ENCODE results near the gene CNNM1. TPM values are rescaled to one million over a fixed set of nuclear protein-coding genes. Genes with fewer than 3 reads are reported as not detected.

CNNM1 gene
- total RNA-seq (1 to 10 TPM in 4 of 9 donors, under 1 TPM in 4, not detected in 1; 0.07 to 1.6 (median 0.72) TPM), polyA plus RNA-seq (1 to 10 TPM in 2 of 3 donors, under 1 TPM in 1; 0.71 to 2.0 (median 1.8) TPM)
- long read RNA-seq, donor 1: 0 reads
- long read RNA-seq, donor 2: 0 reads
- long read RNA-seq, donor 3: 0 reads
- long read RNA-seq, donor 4: 0 reads
- long read RNA-seq, donor 5, full-length matches to known transcripts: 2 of 2 reads
- long read RNA-seq, donor 5, partial matches to known transcripts: 0 of 2 reads
- long read RNA-seq, donor 5, other reads (novel, unspliced or antisense): 0 of 2 reads
- long read RNA-seq, donor 6: 0 reads
- long read RNA-seq, donor 7: 0 reads
- long read RNA-seq, donor 8: 0 reads
- long read RNA-seq, donor 9: 0 reads
- long read RNA-seq, donor 10: 0 reads

DNA sequence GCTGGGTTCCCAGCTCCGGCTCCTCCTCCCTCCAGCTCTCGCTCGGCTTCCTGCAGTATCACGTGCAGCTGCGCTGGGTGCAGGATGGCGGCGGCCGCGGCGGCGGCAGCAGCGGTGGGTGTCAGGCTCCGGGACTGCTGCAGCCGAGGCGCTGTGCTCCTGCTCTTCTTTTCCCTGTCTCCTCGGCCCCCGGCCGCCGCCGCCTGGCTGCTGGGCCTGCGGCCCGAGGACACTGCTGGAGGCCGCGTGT lies at the start of gene CNNM1:
Gene CNNM1, plus strand, starts transcription at position 53 of the 250 bp plus-strand sequence. Its CDS starts 32 bp downstream, at position 85.
- DNase-seq: peak in 6 of 7 donors; percentile 3 to 61 (median 23)

DNA sequence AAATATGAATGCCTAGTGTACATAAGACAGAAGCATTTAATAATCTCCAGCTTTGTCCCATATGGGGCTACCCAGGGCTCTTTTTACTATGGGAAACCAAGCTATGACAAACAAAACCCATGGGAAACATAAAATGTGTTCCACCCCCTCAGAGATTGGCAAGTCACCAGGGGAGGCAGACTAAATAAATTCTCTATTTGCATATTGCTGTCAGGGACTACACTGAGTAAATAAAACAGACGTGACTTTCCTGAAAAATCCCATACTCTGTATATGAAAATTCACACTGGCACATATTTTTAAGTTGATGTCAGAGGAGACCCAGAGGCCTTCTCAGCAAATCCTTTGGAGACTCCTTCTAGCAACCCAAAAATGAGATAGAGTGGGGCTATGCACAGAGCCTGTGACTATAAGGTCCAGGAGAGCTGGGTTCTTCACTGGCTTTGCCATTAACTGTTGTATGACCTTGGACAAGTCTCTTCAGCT lies 49.5 kb upstream of the CNNM1 start:
- no peak for DNase-seq
- Histone ChIP-seq H3K27me3 (no peaks in the 10 kb centered on the region), H3K27ac (no peak overlapping the region), H3K4me3 (no peak overlapping the region), H3K4me1 (replicated peaks in 1 of 2) (no peaks in the 10 kb centered on the region), H3K36me3 (replicated peaks in 1 of 2) (no peaks in the 10 kb centered on the region), H3K9me3 (replicated peaks in 1 of 3) (no peaks in the 10 kb centered on the region)
- intact Hi-C loops (cut with DNase I): no loop called here
- WGBS, 4 donors: 41 to 53% (median 42%) methylated on average over 1 of the region's 1 CpG
- TF ChIP-seq, protein P1, sequence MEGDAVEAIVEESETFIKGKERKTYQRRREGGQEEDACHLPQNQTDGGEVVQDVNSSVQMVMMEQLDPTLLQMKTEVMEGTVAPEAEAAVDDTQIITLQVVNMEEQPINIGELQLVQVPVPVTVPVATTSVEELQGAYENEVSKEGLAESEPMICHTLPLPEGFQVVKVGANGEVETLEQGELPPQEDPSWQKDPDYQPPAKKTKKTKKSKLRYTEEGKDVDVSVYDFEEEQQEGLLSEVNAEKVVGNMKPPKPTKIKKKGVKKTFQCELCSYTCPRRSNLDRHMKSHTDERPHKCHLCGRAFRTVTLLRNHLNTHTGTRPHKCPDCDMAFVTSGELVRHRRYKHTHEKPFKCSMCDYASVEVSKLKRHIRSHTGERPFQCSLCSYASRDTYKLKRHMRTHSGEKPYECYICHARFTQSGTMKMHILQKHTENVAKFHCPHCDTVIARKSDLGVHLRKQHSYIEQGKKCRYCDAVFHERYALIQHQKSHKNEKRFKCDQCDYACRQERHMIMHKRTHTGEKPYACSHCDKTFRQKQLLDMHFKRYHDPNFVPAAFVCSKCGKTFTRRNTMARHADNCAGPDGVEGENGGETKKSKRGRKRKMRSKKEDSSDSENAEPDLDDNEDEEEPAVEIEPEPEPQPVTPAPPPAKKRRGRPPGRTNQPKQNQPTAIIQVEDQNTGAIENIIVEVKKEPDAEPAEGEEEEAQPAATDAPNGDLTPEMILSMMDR (IDR thresholded peaks at IDR 0.05): no peak
- TF ChIP-seq POLR2A (IDR thresholded peaks at IDR 0.05): no peak

More for the DNA sequence above, at the start of gene CNNM1:
- TF ChIP-seq, protein P1 (IDR thresholded peaks at IDR 0.05): no peak
- TF ChIP-seq POLR2A (IDR thresholded peaks at IDR 0.05): no peak
- Histone ChIP-seq H3K9me3 (replicated peaks in 1 of 3) (no peaks in the 10 kb centered on the region), H3K36me3 (replicated peaks in 1 of 2) (no peaks in the 10 kb centered on the region), H3K27me3 (peaks cover 36% of the 10 kb centered on the region), H3K4me3 (peak within 1 kb of the TSS in 2 of 4 donors; percentile 40 to 56), H3K4me1 (replicated peaks in 1 of 2) (peaks cover 10 to 17% of the 10 kb centered on the region in 2 donors), H3K27ac (peak within 1 kb of the TSS in 1 of 5 donors; percentile 17)
- intact Hi-C loops (cut with DNase I): no loop called here
- 0 to 1% (median 1%) methylated on average over 11 to 24 of the region's 24 CpGs for WGBS, 4 donors

DNA sequence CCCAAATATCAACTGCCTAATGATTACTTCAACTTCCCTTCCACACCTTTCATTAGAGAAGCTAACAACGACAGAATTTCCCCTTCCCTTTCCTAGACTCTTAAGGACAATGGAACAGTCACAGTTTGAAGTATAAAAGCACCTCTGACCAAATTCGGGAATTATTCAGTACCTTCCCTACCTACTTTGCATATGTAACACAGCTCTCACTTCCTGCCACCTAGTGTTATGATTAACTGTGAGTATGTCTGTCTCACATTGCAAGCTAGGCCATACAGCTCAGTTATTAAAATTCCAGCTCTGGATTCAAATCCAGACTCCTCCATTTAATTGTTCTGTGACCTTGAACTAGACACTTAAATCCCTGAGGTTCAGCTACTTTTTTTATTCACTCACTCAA lies 48.7 kb upstream of the CNNM1 start:
- Histone ChIP-seq H3K4me1 (replicated peaks in 1 of 2) (no peaks in the 10 kb centered on the region), H3K4me3 (no peak overlapping the region), H3K27me3 (no peaks in the 10 kb centered on the region), H3K9me3 (replicated peaks in 1 of 3) (no peaks in the 10 kb centered on the region), H3K36me3 (replicated peaks in 1 of 2) (no peaks in the 10 kb centered on the region), H3K27ac (no peak overlapping the region)
- no peak for DNase-seq
- intact Hi-C loops (cut with DNase I): no loop called here
- no peak for TF ChIP-seq POLR2A (IDR thresholded peaks at IDR 0.05)
- TF ChIP-seq, protein P1 (IDR thresholded peaks at IDR 0.05): no peak
- 46 to 73% (median 58%) methylated on average over 2 of the region's 2 CpGs for WGBS, 4 donors

DNA sequence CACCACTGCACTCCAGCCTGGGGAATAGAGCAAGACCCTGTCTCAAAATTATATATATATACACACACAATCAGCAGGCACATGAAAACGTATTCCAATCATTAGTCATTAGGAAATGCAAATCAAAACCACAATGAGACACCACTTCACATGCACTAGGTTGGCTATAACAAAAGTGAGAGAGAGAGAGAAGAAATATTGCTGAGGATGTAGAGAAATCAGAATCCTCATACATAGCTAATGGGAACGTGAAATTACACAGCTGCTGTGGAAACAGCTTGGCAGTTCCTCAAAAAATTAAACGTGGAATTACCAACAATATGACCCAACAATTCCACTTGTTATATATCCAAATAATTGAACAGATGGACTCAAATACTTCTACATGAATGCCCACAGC lies 43.3 kb upstream of the CNNM1 start:
- no peaks in the 10 kb centered on the region for H3K4me1 ChIP-seq (replicated peaks in 1 of 2)
- H3K27ac ChIP-seq: no peak overlapping the region
- H3K36me3 ChIP-seq (replicated peaks in 1 of 2): no peaks in the 10 kb centered on the region
- TF ChIP-seq, protein P1 (IDR thresholded peaks at IDR 0.05): no peak
- TF ChIP-seq POLR2A (IDR thresholded peaks at IDR 0.05): no peak
- 33 to 46% (median 40%) methylated on average over 3 of the region's 3 CpGs for WGBS, 4 donors
- DNase-seq: no peak
- no peaks in the 10 kb centered on the region for H3K9me3 ChIP-seq (replicated peaks in 1 of 3)
- intact Hi-C loops (cut with DNase I): no loop called here
- no peak overlapping the region for H3K4me3 ChIP-seq
- H3K27me3 ChIP-seq: no peaks in the 10 kb centered on the region
